Activated CD8-positive, alpha-beta memory T cell treated with anti-CD3 and anti-CD28 coated beads for 48 hours (primary cell): ENCODE results near the gene OPCML.

Experiments
- DNase-seq, 3 experiments: peaks; one replicate each; pipeline ENCODE4 v3.0.0-alpha.2; 2020; ENCODE audit warnings: low read depth in 2 of 3, low spot score in 2 of 3

OPCML gene

GRCh38 chr11:132539590-132540368 lies 992.5 kb downstream of the OPCML start:
- DNase-seq, result no peak

- no peak for DNase-seq
Observed at GRCh38 chr11:132538642-132539041, 993.7 kb downstream of the OPCML start.

DNA sequence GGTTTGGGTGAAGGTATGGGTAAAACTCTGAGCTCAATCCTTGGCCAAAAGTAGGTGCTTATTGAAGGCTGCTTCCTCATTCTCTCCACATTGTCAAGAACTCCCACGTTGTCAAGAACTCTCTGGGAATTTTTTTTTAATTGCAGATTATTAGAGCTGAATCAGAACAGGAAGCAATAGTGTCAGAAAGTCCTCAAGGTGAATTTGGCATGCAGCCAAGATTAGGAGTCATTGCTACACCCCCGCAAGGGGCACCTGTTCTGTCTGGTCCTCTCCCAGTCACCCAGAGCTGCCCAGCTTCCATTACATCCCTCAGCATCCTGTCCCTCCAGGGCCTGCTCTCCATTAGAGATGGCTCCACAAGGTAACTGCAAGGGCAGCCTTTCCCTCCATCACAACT lies 996.5 kb downstream of the OPCML start:
- DNase-seq, result no peak

DNA sequence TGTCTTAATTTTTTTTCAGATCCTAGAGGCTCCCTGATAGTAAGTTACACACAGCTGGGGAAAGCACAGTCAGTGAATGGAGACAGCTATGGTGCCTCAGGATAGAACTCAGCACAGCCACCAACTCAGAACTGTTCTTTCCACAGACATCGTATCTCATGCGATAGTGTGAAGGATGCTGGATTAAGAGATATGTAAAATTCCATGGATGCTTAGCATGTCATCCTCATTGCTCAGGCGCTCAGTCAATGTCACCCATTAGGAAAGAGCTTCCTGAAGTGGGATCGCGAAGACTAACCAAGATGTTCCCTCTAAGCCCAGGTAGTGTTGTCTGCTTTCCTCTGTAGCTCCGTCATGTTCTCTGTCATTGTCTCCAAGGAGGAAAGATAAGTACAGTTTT lies 1000.4 kb downstream of the OPCML start:
- DNase-seq, result no peak

GRCh38 chr11:132528181-132528580 lies 1004.1 kb downstream of the OPCML start:
- no peak for DNase-seq

DNA sequence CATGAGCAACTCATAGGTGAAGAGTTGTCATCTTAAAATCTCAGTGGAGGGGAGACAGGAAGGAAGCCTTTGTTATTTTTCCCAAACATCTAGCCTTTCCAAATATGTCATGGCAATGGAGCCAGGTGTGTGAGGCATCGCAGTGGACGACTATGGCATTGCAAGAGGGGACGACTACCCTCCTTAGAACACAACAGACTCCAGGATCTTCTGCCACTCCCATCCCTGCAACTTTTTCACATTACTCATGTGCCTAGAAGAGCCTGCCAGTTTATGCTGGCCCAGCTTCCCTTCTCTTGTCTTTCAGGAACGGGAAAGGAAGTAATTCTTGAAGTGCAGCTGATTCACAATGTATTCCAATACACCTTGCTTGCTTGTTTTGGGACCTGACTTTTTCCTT lies 1008.4 kb downstream of the OPCML start:
- no peak for DNase-seq

DNA sequence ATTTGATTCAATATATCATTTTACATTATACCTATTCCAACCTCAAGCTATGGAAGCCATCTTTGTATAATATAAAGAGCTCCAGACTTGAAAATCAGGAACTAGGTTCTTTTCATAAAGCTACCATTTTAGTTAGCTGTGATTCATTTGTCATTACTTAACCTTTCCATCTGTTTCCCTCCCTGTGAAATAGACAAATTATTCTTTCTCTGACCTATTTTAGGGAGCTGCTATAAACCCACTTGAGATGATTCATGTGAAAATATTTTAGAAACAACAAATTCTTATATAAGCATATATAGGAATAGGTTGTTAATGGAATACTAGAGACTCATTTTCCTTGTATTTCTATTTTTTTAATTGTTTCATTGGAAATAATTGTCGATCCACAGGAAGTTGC lies 1012.1 kb downstream of the OPCML start:
- DNase-seq, result no peak

GRCh38 chr11:132519241-132519815 lies 1013.0 kb downstream of the OPCML start:
- DNase-seq, result no peak

DNA sequence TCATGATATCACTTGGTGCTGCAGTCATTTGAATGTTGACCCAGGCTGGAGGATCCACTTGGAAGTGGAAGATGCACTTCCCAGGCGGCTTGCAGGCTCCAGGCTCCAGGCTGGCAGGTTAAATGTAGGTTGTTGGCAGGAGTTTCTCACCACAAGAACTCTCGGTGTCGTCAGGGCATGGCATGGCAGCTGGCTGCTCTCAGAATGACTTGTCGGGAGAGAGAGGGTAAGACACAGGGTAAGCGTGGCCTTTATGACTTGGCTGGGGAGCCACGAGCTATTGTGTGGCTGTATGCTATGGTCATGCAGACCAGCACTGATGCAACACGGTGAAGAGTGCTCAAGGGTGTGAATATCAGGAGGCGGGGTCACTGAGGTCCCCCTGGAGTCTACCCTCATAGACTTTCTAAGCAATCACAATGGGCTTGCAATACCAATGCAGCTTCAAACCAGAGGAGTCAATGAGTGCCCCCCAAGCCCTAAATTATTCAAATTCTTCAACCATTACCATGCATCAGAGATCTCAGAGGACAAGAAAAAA lies 1027.7 kb downstream of the OPCML start:
- no peak for DNase-seq

DNA sequence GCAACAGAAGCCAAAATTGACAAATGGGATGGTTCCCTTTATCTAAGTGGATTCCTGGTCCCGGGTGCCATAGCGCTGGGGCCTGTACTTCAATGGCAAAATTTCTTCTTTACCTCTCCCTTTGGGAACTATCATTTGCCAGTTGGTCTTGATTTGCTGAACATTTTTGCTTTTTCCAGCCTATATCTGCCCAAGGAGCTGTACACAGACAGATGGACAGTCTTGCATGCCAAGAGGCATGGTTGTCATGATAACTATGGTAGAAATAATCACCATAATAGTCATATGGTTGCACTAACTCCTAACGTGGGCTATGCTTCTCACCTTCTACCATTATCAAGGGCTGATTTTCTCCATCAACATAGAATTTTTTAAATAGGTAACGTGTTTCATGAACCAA lies 1030.9 kb downstream of the OPCML start:
- no peak for DNase-seq

- DNase-seq, result no peak
Observed at GRCh38 chr11:132499661-132500060, 1032.6 kb downstream of the OPCML start.

DNA sequence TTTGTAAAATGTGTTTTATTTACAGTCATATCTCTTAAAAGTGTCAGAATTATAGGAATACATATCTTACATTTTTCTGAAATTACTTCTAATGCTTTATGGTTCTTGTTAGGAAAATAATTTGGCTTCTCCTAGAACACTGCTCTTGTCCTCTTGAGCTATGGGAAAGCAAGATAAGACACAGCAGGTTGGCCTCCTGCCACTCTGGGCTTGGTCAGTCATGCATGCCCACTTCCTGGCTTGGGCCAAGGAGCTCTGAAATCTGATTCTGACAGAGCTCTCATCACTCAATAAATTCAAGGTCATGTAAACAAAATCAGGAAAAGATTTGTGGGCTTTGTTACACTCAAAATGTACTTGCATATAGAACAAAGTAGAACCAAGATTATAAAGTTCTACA lies 1036.0 kb downstream of the OPCML start:
- no peak for DNase-seq

DNA sequence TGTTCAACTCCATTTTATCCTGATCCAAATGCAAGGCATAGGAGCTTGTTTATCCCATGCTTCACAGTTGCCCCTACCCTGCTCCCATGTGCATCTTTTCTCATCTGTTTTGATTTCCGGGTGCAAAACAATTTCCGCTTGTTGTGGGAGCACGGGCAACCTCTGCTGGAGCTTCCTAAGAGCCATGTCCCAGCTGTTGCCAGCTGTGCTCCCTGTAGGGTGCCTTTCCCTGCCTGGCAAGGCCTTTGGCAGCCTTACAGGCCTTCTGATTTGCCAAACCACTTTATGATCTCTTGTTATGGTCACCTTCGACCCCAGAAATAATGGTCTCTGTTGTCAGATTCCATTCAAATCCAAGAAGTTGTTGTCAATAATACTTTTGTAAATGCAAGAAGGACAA lies 1038.5 kb downstream of the OPCML start:
- DNase-seq, result no peak

DNA sequence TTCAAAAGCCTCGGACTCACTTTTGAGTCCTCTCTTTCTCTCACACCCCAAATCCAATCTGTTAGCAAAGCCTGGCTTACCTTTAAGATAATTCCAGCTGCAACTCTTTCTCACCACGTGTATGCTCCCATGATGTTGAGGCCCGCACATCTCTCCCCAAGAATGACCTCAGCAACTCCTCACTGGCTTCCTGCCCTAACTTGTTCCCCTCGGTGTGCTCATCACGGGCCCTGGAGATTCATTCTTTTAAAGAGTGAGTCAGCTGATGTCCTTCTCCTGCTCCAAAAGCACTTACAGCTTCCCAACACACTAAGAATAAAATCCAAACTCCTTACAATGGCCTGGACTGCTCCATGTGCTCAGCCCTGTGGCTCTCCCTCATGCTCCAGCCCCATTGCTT lies 1041.3 kb downstream of the OPCML start:
- DNase-seq, result no peak

DNA sequence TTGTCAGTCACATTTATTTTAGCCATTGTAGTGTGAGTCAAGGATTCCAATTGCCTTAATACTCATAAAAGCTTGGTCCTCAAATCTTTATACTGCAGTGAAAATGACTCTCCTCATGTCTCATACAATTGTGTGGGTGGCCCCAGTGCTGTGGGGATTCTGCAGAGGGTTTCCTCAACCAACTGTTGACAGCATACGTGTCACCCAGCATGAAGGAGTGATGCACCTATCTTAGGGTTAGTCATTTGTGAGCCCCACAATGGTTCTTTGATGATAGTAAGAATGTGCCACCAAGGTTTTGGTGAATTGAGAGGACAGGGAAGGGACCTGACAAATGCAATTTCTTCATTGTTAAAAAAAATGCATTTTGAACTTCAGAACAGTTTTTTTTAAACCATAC lies 1046.2 kb downstream of the OPCML start:
- no peak for DNase-seq

- DNase-seq, result no peak
Observed at GRCh38 chr11:132475026-132475425, 1057.3 kb downstream of the OPCML start.

- no peak for DNase-seq
Observed at GRCh38 chr11:132472411-132473172, 1059.7 kb downstream of the OPCML start.

GRCh38 chr11:132471466-132471865 lies 1060.8 kb downstream of the OPCML start:
- no peak for DNase-seq

DNA sequence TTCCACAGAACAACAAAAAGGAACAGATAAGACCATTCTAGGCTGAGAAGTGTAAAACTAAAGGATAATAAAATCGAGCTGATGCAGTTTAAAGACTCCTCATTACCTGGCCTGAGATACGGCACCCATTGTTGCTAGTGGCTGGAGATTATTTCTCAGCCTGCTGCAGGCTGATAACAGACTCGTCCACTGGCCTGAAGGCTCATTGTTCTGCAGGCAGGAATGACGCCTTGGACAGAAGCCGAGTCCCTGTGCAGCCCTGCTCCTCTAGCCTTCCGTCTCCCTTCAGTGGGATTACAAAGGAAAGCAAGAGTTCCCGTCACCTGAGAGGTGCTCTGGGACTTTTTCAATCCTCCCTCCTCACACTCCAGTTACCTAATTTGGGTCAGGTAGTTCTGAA lies 1065.3 kb downstream of the OPCML start:
- no peak for DNase-seq

DNA sequence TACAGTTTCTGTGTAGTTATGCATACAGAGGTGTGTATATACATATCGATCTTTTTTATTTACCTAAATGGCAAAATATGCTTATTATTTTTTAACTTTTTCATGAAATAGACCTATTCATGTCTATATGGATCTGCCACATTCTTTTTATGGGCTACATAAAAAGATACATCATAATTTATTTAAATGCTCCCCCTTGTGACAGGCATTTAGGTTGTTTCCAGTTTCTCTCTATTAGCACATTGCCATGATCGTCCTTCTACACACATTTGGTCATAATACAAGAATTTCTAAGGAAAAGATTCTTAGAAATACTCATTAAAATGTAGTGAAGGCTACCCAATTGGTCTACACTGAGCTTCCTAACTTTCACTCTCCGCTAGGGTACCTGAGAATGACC lies 1067.4 kb downstream of the OPCML start:
- DNase-seq, result no peak

- DNase-seq, result no peak
Observed at GRCh38 chr11:132464003-132464342, 1068.3 kb downstream of the OPCML start.
